HCT116 (cell line): ENCODE data around the gene ZNF670. TPM values are rescaled to one million over a fixed set of nuclear protein-coding genes. Genes with fewer than 3 reads are reported as not detected.

ENCODE experiments used
- ATAC-seq: fragments of 200-7000 bp; cut with Tn5 transposase; 2 replicates; pipeline ENCODE4 v1.9.1; 2020; ENCODE audit warnings: mild to moderate bottlenecking, moderate library complexity
- BruUV-seq: library from RNA; stranded (reverse); fragments of 400-500 nt; replicated peaks from 2 replicates; lab custom pipeline; 2021; lab: Mats Ljungman, UMichigan
- CTCF ChIA-PET: fragments of 300-600 bp; sonication (Branson Sonifier 250); formaldehyde crosslinking; loops from one replicate; lab custom pipeline; 2021; ENCODE audit warnings: antibody characterized with exemption; lab: Charles Lee
- POLR2A ChIA-PET: fragments of 300-600, 350-600 bp; sonication (Branson Sonifier 250); formaldehyde crosslinking; loops from one replicate; lab custom pipeline; 2021; ENCODE audit warnings: antibody characterized with exemption; lab: Charles Lee
- RAD21 ChIA-PET, 2 experiments: fragments of 300-600 bp; sonication (Branson Sonifier 250); formaldehyde crosslinking; loops; one replicate each; lab custom pipeline; 2023; ENCODE audit warnings: low total read pairs in 2 of 2; ENCODE audit not compliant: uncharacterized antibody in 2 of 2, unreplicated experiment in 2 of 2, low non-redundant PET in 1 of 2; lab: Charles Lee
- DNase-seq: peaks from one replicate; pipeline ENCODE4 v3.0.0-alpha.2; 2010; ENCODE audit warnings: low read depth, low spot score
- H2AFZ ChIP-seq: fragments of 200-600 bp; shearing (Covaris generic), sonication (generic); 2 replicates; pipeline ENCODE4 v1.6.1; 2017; ENCODE audit warnings: low read depth, mixed run types, mixed read lengths, antibody characterized with exemption, low read length; ENCODE audit not compliant: poor library complexity, severe bottlenecking
- H3K27ac ChIP-seq: 2 replicates; pipeline ENCODE4 v1.5.1; 2012; ENCODE audit warnings: low read depth, low read length
- H3K27me3 ChIP-seq: fragments of 200-600 bp; sonication (generic); 2 replicates; pipeline ENCODE4 v1.6.1; 2016; ENCODE audit warnings: mixed run types, low read length, mixed read lengths; ENCODE audit not compliant: insufficient read depth
- H3K36me3 ChIP-seq, 2 experiments: fragments of 200-500 bp in 1 of 2; fragments of 200-600 bp in 1 of 2; sonication (Bioruptor generic) in 1 of 2; sonication (generic) in 1 of 2; 2 replicates each; pipeline versions ENCODE4 v1.5.1 to v1.6.1; 2014 to 2016; ENCODE audit warnings: low read length in 2 of 2, inconsistent platforms in 1 of 2, mixed read lengths in 1 of 2, mixed run types in 1 of 2; ENCODE audit not compliant: insufficient read depth in 2 of 2, control insufficient read depth in 1 of 2
- H3K4me1 ChIP-seq, 2 experiments: fragments of 200-600 bp in 1 of 2; sonication (generic) in 1 of 2; 2 replicates each; pipeline versions ENCODE4 v1.5.1 to v1.6.1; 2012 to 2017; ENCODE audit warnings: low read length in 2 of 2, inconsistent platforms in 1 of 2, mild to moderate bottlenecking in 1 of 2, mixed read lengths in 1 of 2, mixed run types in 1 of 2, moderate library complexity in 1 of 2; ENCODE audit not compliant: insufficient read depth in 2 of 2, control insufficient read depth in 1 of 2
- H3K4me2 ChIP-seq: fragments of 200-600 bp; sonication (generic); 2 replicates; pipeline ENCODE4 v1.6.1; 2017; ENCODE audit warnings: mixed run types, low read length, mixed read lengths
- H3K4me3 ChIP-seq, 2 experiments: fragments of 200-600 bp in 1 of 2; sonication (generic) in 1 of 2; replicated peaks in 1 of 2; 2 replicates each; pipeline ENCODE4 v1.5.1; 2011 to 2016; ENCODE audit warnings: low read length in 2 of 2, control low read depth in 1 of 2, low read depth in 1 of 2, mild to moderate bottlenecking in 1 of 2, mixed read lengths in 1 of 2, mixed run types in 1 of 2
- H3K79me2 ChIP-seq: fragments of 200-600 bp; sonication (generic); 2 replicates; pipeline ENCODE4 v1.6.1; 2017; ENCODE audit warnings: mild to moderate bottlenecking, mixed run types, low read length, moderate library complexity, mixed read lengths; ENCODE audit not compliant: insufficient read depth
- H3K9ac ChIP-seq: fragments of 200-600 bp; sonication (generic); 2 replicates; pipeline ENCODE4 v1.6.1; 2016; ENCODE audit warnings: low read length, mixed read lengths
- H3K9me2 ChIP-seq: fragments of 200-600 bp; sonication (generic), shearing (Covaris generic); 2 replicates; pipeline ENCODE4 v1.6.1; 2017; ENCODE audit warnings: mixed run types, mild to moderate bottlenecking, moderate library complexity; ENCODE audit not compliant: insufficient read depth
- H3K9me3 ChIP-seq, 2 experiments: fragments of 200-500 bp in 1 of 2; fragments of 200-600 bp in 1 of 2; sonication (Bioruptor generic) in 1 of 2; sonication (generic) in 1 of 2; 2 replicates each; pipeline ENCODE4 v1.6.1; 2014 to 2017; ENCODE audit warnings: low read length in 2 of 2, mixed read lengths in 2 of 2, inconsistent platforms in 1 of 2, low read depth in 1 of 2, mild to moderate bottlenecking in 1 of 2, mixed run types in 1 of 2, moderate library complexity in 1 of 2; ENCODE audit not compliant: control insufficient read depth in 1 of 2, insufficient read depth in 1 of 2
- H4K20me1 ChIP-seq: fragments of 200-600 bp; sonication (generic), shearing (Covaris generic); 2 replicates; pipeline ENCODE4 v1.6.1; 2017; ENCODE audit warnings: mixed run types, mild to moderate bottlenecking, moderate library complexity; ENCODE audit not compliant: insufficient read depth
- CEBPB ChIP-seq: IDR thresholded peaks from 2 replicates; pipeline ENCODE4 v1.6.1; 2012; ENCODE audit warnings: low read depth
- EGR1 ChIP-seq: IDR thresholded peaks from 2 replicates; pipeline ENCODE4 v1.6.1; 2012; ENCODE audit warnings: low read depth
- ELF1 ChIP-seq: IDR thresholded peaks from 2 replicates; pipeline ENCODE4 v1.6.1; 2012; ENCODE audit warnings: low read depth, borderline replicate concordance
- EZH2phosphoT487 ChIP-seq: fragments of 200-600 bp; IDR thresholded peaks from 2 replicates; pipeline ENCODE4 v1.6.1; 2018; ENCODE audit warnings: antibody characterized with exemption, borderline replicate concordance
- FOSL1 ChIP-seq: IDR thresholded peaks from 2 replicates; pipeline ENCODE4 v1.6.1; 2012; ENCODE audit warnings: low read depth
- RAD21 ChIP-seq: IDR thresholded peaks from 2 replicates; pipeline ENCODE4 v1.6.1; 2012; ENCODE audit warnings: low read depth, mild to moderate bottlenecking
- REST ChIP-seq: IDR thresholded peaks from 2 replicates; pipeline ENCODE4 v1.6.1; 2012; ENCODE audit warnings: low read depth
- SIN3A ChIP-seq: IDR thresholded peaks from 2 replicates; pipeline ENCODE4 v1.6.1; 2012; ENCODE audit warnings: low read depth
- SP1 ChIP-seq: IDR thresholded peaks from 2 replicates; pipeline ENCODE4 v1.6.1; 2012; ENCODE audit warnings: low read depth
- TCF7L2 ChIP-seq: IDR thresholded peaks from 2 replicates; pipeline ENCODE4 v1.7.0; 2011; ENCODE audit warnings: borderline replicate concordance, inconsistent platforms; ENCODE audit not compliant: insufficient read depth, insufficient read length; ENCODE audit errors: extremely low read depth
- ZBTB33 ChIP-seq: IDR thresholded peaks from 2 replicates; pipeline ENCODE4 v1.6.1; 2011; ENCODE audit warnings: mild to moderate bottlenecking, low read length, moderate library complexity; ENCODE audit not compliant: insufficient replicate concordance; ENCODE audit errors: extremely low read depth
- intact Hi-C: fragments of 100-400 bp; cut with micrococcal nuclease; formaldehyde crosslinking; loops from 2 replicates; pipeline ENCODE4 v1.10.0; 2022
- total RNA-seq: library from RNA; stranded (reverse); gene quantifications from one replicate; pipeline ENCODE4 v1.2.1, GENCODE V29; 2021; ENCODE audit not compliant: unreplicated experiment

ZNF670 gene
- total RNA-seq, 1 experiment from 2014 or later = 6.9 TPM

- TF ChIP-seq ZBTB33 (no peak), FOSL1 (no peak), RAD21 (no peak), ELF1 (no peak), SIN3A (no peak), EGR1 (no peak)
Measured at GRCh38 chr1:247087256-247087655, 8.6 kb upstream of the ZNF670 start (continued).

- no peak for ATAC-seq
- BruUV-seq = no TSS peak
- RAD21 ChIA-PET = no interaction called here
- TF ChIP-seq ZBTB33 (no peak), EZH2phosphoT487 (no peak), REST (no peak), CEBPB (no peak), TCF7L2 (no peak), SP1 (no peak)
- Histone ChIP-seq H3K27me3 (no peaks in the 10 kb centered on the region), H3K9me3 (no peaks in the 10 kb centered on the region), H3K4me2 (no peak overlapping the region), H2AFZ (no peak overlapping the region), H4K20me1 (no peaks in the 10 kb centered on the region), H3K9me2 (no peaks in the 10 kb centered on the region), H3K4me1 (no peaks in the 10 kb centered on the region), H3K36me3 (no peaks in the 10 kb centered on the region), H3K4me3 (no peak overlapping the region), H3K27ac (no peak overlapping the region), H3K9ac (no peak overlapping the region), H3K79me2 (no peaks in the 10 kb centered on the region)
- CTCF ChIA-PET = no interaction called here
- DNase-seq = no peak
- intact Hi-C loops = no loop called here
- POLR2A ChIA-PET = no interaction called here
Measured at GRCh38 chr1:247085310-247085709, 6.7 kb upstream of the ZNF670 start.
